Sciatic nerve (tissue), 2 donors: ENCODE data around the gene PROP1. TPM values are rescaled to one million over a fixed set of nuclear protein-coding genes. Genes with fewer than 3 reads are reported as not detected.
"Not testable (repeated sequence)": the region's sequence is repeated elsewhere in the genome, so short reads cannot be mapped to it uniquely, and the experiment has no call there.

Source experiments
- ATAC-seq: fragments of 200-7000 bp; cut with Tn5 transposase; one replicate; pipeline ENCODE4 v1.9.1; 2020; ENCODE audit warnings: mild to moderate bottlenecking, moderate library complexity
- DNase-seq: peaks from one replicate; pipeline ENCODE4 v3.0.0-alpha.2; 2020; ENCODE audit warnings: low spot score
- intact Hi-C: fragments of 100-400 bp; cut with DNase I; formaldehyde crosslinking; loops from one replicate; pipeline ENCODE4 v1.14.2; 2022
- total RNA-seq: library from RNA; stranded (reverse); fragmentation: NEBNext Ultra II Directional; extraction: Animal tissue kit (Norgen Biotek cat#: 25700); gene quantifications from one replicate; pipeline ENCODE4 v1.2.1, GENCODE V29; 2021
- donor health status: DM: no; HTN: no; CAD: no.
- donor health status: DM: no; HTN: no; CAD: no.

PROP1 gene
- total RNA-seq, result not detected

GRCh38 chr5:177995691-177996595 lies at the start of gene PROP1:
PROP1 (minus strand) TSS chr5:177996242; CDS start chr5:177995933, 309 bp downstream.
- DNase-seq (no peak), ATAC-seq (no peak)
- intact Hi-C loops, result no loop called here

- ATAC-seq, intact Hi-C loops: not testable (repeated sequence)
Measured at GRCh38 chr5:178019379-178020030, 23.5 kb upstream of the PROP1 start.

GRCh38 chr5:178012758-178013157 lies 16.7 kb upstream of the PROP1 start:
- intact Hi-C loops, DNase-seq, ATAC-seq: not testable (repeated sequence)

More at GRCh38 chr5:178019379-178020030, 23.5 kb upstream of the PROP1 start:
- DNase-seq, result not testable (repeated sequence)

- intact Hi-C loops, ATAC-seq, DNase-seq: not testable (repeated sequence)
Measured at GRCh38 chr5:178011816-178012554, 15.9 kb upstream of the PROP1 start.

- intact Hi-C loops, DNase-seq, ATAC-seq: not testable (repeated sequence)
Measured at GRCh38 chr5:178007272-178007671, 11.2 kb upstream of the PROP1 start.

GRCh38 chr5:178006536-178007231 lies 10.6 kb upstream of the PROP1 start:
- intact Hi-C loops, ATAC-seq, DNase-seq: not testable (repeated sequence)

- ATAC-seq, intact Hi-C loops, DNase-seq: not testable (repeated sequence)
Measured at GRCh38 chr5:178006181-178006535, 10.1 kb upstream of the PROP1 start.

GRCh38 chr5:177997846-177998245 lies 1.8 kb upstream of the PROP1 start:
- DNase-seq (no peak), ATAC-seq (no peak)
- intact Hi-C loops, result no loop called here

- ATAC-seq (no peak), DNase-seq (no peak)
- intact Hi-C loops, result no loop called here
Measured at GRCh38 chr5:177997319-177997670, 1.3 kb upstream of the PROP1 start.

GRCh38 chr5:177996660-177997318 lies 747 bp upstream of the PROP1 start:
- no peak for DNase-seq
- intact Hi-C loops, result no loop called here
- no peak for ATAC-seq

- DNase-seq, result no peak
- ATAC-seq, result no peak
- intact Hi-C loops, result no loop called here
Measured at GRCh38 chr5:177994561-177995190, 1.4 kb downstream of the PROP1 start.

- intact Hi-C loops, result no loop called here
- ATAC-seq, result no peak
- DNase-seq, result no peak
Measured at GRCh38 chr5:177994063-177994462, 2.0 kb downstream of the PROP1 start.

GRCh38 chr5:177992466-177992865 lies 3.6 kb downstream of the PROP1 start:
- no peak for DNase-seq
- ATAC-seq, result no peak
- intact Hi-C loops, result no loop called here

GRCh38 chr5:177988989-177989625 lies 6.9 kb downstream of the PROP1 start:
- DNase-seq, result no peak
- ATAC-seq, result no peak
- intact Hi-C loops, result no loop called here

GRCh38 chr5:177987326-177987725 lies 8.7 kb downstream of the PROP1 start:
- intact Hi-C loops, result no loop called here
- ATAC-seq, result no peak
- DNase-seq, result no peak

- intact Hi-C loops, result no loop called here
- no peak for ATAC-seq
- DNase-seq, result no peak
Measured at GRCh38 chr5:177985430-177986040, 10.5 kb downstream of the PROP1 start.

- DNase-seq, result no peak
Measured at GRCh38 chr5:177984584-177985206, 11.3 kb downstream of the PROP1 start.

More at GRCh38 chr5:177984584-177985206, 11.3 kb downstream of the PROP1 start:
- ATAC-seq, result no peak
- intact Hi-C loops, result no loop called here
